Measurements from ENCODE around the gene CACNA2D3.
A peak's percentile ranks its signal among the peaks of the same experiment; 100 is the strongest.

The CACNA2D3 gene

GRCh38 chr3:54541369-54541768, 419.0 kb downstream of the CACNA2D3 start:
- no peak for DNase-seq

GRCh38 chr3:54543446-54543845, 421.1 kb downstream of the CACNA2D3 start:
- no peak for DNase-seq

GRCh38 chr3:54547051-54547450, 424.7 kb downstream of the CACNA2D3 start:
- no peak for DNase-seq

GRCh38 chr3:54547846-54548245, 425.5 kb downstream of the CACNA2D3 start:
- no peak for DNase-seq

DNA sequence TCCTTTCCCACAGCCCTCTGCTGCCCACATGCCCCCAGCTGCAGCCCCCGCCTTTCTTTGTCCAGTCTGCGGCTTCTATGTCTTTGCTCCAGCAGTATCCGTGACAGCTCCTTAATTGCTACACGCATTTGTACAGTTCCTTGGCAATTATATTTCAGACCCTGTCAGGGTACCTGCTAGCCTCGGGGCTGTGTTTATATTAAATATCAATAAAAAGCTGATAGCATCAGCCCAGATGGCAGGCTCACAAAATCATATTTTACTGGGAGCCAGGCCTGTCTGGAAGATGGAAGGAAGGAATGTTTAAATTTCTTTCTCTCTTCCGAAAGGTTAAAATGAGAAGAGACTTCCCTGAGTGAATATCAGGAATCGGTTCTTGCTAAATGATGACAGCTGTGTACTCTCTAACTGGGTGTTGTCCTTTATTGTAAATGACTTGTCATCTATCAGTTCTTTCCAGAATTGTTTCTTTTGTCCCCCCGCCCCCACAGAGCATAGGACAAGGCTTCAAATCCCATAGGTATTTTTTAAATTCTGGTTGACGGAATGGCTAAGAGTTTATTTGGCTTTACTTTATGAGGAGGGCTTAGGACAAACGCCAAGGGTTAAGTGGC, 427.4 kb downstream of the CACNA2D3 start:
- no peak for DNase-seq

DNA sequence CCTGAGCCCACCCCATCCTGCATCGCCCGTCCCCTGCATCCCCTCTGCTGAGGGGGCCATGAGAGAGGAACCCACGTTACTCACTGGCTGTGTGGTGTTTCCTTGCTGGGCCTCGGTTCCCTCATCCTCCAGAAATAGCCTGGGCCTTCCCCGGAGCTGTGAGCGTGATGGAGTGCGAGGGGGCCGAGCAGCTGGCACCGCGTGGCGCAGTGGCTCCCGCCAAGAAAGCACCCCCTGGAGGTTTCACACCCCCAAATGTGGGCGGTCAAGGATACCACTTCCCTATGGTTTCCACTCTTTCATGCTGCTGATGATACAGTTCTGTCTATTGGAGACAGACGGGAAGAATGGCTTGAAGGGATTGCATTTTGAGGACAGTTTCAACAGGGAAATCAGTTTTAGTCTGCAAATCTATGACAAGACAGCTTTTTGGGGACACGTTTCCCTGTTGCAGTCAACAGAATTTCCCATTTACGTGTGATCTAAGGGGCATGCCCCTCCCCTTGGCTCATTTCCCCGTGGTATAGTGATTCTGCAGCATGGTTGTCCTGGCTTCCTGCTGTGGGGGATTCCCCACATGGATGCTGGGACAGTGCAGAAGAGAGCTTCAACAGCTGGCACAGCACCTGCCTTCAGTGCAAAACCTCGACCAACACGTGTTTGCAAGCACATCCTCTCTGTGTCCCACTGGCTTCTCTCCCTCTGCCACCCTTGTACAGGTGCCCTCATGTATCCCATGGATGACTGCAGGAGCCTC, 428.0 kb downstream of the CACNA2D3 start:
- DNase-seq: no peak

DNA sequence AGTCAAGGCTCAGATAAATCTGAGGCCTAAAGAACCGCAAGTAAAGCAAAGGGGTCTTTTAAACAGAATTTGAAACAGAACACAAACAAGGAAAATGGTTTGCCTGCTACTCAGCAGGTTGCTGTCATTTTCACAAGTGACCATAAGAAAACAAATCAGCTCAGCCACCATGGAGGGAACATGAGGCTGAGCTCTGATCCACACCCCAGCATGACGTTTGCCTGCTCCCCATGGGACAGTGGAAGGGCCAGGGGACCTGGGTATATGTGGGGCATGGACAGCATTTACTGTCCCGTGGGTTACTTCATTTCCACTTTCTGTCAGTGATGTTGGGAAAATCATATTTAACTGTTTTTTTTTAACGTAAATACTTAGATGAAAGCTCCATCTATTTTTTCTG, 434.3 kb downstream of the CACNA2D3 start:
- DNase-seq: no peak

GRCh38 chr3:54557538-54558428, 435.4 kb downstream of the CACNA2D3 start:
- no peak for DNase-seq

- peak; percentile 42 to 63 for DNase-seq
These were observed 441.3 kb downstream of the CACNA2D3 start for GRCh38 chr3:54563501-54564200.

DNA sequence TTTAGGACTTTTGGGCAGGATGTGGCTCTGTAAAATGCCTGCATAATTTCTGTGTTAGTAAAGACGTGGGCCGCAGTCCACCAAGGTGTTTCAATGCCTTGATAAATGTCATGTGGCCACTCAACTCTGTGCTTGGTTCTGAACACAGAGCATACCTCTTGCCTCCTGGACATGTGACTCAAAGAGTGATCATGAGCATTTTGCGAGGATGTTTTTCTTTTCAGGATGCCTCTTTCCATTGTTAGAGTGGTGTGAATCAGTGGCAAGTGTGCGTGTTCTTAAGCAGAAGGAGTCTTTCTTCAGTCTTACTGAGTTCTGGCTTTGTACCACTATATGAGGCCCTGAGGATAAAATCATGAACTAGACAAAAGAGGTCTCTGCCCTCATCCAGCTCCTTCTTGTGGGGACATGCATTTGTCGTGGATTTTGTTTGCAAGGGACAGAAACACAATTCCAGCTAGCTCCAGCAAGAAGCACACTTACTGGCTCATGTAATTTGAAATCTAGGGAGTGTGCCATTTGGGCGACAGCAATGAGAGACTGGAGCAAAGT, 442.1 kb downstream of the CACNA2D3 start:
- no peak for DNase-seq

DNA sequence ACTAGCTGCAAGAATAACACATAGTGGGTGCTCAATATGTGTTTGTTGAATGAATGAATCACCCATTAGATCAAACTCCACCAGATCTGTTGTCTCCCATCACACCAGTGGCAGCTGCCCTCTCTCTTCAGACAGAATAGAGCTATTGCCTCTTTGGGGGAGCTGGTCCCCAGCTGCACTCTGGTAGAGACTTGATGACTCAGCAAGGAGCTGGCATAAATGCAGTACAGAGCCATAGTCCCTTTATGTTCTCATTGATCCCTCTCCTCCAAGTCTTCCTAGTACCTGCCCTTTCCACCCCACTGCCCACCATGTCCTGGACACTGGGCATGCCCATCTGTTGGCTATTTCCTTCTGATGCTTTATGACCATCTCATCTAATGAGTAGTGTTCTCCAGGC, 443.6 kb downstream of the CACNA2D3 start:
- no peak for DNase-seq

DNA sequence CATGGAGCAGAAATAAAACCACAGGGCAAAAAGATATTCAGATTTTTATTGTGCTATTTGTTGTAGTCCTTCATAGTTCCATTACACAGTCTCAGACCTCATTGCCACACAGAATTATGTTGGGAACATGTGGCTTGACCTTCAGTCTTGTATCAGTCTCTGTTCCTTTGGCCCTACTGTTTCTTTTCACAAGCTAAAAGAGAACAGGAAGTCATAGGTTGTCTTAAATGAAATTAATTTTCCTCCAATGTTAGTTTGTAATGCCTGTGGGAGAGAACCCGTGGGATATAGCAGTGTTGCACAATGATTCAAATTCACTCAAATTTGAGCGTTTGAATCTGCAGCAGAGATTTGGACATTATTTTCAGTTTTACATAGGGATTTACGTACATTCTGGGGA, 445.6 kb downstream of the CACNA2D3 start:
- no peak for DNase-seq

GRCh38 chr3:54570008-54570407, 447.7 kb downstream of the CACNA2D3 start:
- DNase-seq: no peak

DNA sequence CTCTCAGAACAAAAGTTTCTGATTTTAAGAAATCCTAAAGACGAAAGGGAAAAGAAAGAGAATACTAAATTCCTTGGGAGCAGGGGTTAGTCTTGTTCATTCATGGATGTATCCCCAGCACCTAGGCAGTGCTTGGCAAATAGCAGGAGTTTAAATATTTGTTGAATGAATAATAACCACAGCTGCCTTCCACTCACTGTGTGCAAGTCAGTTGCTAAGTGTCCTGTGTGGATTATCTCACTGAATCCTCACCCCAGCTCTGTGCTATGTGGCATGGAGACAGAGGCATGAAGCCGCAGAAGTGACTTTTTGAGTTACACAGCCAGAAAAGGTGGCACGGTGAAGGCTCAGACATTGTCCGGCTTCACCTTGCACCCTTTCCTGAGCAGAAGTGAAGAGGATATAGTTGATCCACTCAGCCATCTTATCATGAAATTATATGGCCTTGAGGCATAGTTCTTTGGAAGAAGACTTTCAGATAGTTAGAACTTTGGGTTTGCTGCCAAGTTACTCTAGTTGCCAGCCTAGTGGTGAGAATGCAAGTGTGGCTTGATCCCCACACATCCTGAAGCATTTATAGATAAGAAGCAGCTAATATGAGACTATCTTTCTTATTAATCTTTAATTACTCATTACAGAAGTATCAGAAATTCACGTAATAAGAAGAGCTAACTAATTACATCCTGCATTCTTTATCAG, 450.0 kb downstream of the CACNA2D3 start:
- no peak for DNase-seq

GRCh38 chr3:54573858-54574257, 451.5 kb downstream of the CACNA2D3 start:
- no peak for DNase-seq

- DNase-seq: no peak
These were observed 452.7 kb downstream of the CACNA2D3 start for GRCh38 chr3:54574906-54575617.

GRCh38 chr3:54575618-54575960, 453.2 kb downstream of the CACNA2D3 start:
- DNase-seq: no peak

GRCh38 chr3:54577313-54577712, 455.0 kb downstream of the CACNA2D3 start:
- DNase-seq: no peak

DNA sequence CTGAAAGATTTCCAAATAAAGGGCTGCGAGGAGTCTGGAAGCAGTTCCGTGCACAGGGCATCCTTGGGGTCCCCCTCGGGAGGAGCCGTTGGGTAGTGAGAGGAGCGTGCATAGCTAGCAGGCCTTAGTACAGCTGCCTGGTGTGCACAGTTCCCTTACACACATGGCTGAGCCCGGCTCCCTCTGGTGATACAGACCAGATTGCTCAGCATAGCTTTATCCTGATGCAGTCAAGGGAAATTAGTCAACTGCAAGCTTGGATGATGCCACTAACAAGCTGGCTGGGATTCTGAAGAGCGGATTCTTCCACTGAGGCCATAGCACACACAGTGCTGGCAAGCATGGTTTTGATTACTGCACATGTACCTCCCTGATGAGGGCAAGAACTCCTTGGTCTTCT, 456.1 kb downstream of the CACNA2D3 start:
- no peak for DNase-seq

DNA sequence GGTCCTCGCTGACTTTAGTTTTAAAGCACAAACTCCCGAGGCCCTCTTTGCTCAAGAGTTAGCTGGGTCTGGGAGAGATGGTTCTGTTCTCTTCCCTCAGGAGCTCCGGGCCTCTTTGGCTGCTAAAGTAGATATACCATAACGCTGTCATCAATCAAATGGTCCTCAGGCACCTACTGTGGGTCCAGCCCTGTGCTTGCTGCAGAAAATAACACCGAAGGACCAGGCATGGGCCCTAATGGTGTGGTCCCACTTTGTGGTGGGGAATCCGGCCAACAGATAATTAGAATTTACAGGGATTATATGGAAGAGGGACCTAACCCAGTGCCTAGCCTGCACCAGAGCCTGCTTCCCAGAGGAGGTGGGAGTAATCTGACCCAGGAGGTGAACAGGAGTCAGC, 458.1 kb downstream of the CACNA2D3 start:
- DNase-seq: no peak

DNA sequence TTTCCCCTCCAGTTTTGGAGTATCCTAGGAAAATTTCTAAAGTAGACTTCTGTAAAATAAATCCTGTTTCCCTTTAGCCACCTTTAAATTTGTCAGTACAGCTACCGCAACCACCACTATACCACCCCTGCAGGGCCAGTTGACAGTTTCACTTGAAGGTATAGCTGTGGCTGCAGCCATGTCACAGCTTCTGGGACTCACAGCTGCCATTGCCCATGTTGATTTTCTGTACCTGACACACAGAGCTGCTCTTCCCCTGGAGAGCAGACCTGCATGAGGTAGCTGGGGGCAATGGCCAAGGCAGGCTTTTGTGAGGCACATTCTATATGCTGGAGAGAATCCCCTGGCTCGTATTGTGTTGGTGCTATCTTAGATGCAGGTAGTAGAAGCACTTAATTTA, 460.1 kb downstream of the CACNA2D3 start:
- DNase-seq: no peak

- no peak for DNase-seq
These were observed 468.8 kb downstream of the CACNA2D3 start for GRCh38 chr3:54591157-54591556.
